Left lung (tissue), 10 donors: Measurements from ENCODE around the gene NT5C1A. TPM values are rescaled to one million over a fixed set of nuclear protein-coding genes. Genes with fewer than 3 reads are reported as not detected.

Source experiments
- ATAC-seq: fragments of 200-7000 bp; cut with Tn5 transposase; one replicate; pipeline ENCODE4 v1.9.1; 2020; ENCODE audit warnings: moderate library complexity
- DNase-seq, 4 donors: peaks; one replicate each; pipeline ENCODE4 v3.0.0-alpha.2; 2013 to 2020
- H3K27ac ChIP-seq, 2 donors: fragments of 200-600 bp; sonication (generic) in 1 of 2; one replicate each; pipeline versions ENCODE4 v1.5.0 to v1.8.0; 2020 to 2021
- H3K27me3 ChIP-seq, 2 donors: fragments of 200-600 bp; sonication (generic) in 1 of 2; one replicate each; pipeline versions ENCODE4 v1.5.0 to v1.8.0; 2020 to 2021
- H3K36me3 ChIP-seq, 2 donors: fragments of 200-600 bp; sonication (generic) in 1 of 2; one replicate each; pipeline versions ENCODE4 v1.5.0 to v1.8.0; 2020 to 2021
- H3K4me1 ChIP-seq, 2 donors: fragments of 200-600 bp; one replicate each; pipeline ENCODE4 v1.8.0; 2021
- H3K4me3 ChIP-seq, 2 donors: fragments of 200-600 bp; sonication (generic) in 1 of 2; one replicate each; pipeline versions ENCODE4 v1.5.0 to v1.8.0; 2020 to 2021; ENCODE audit warnings: mild to moderate bottlenecking in 1 of 2
- H3K9me3 ChIP-seq, 2 donors: fragments of 200-600 bp; sonication (generic) in 1 of 2; one replicate each; pipeline versions ENCODE4 v1.5.0 to v1.8.0; 2020 to 2021
- CTCF ChIP-seq, 2 donors: fragments of 200-600 bp; sonication (generic) in 1 of 2; IDR thresholded peaks; one replicate each; pipeline versions ENCODE4 v1.5.0 to v1.8.0; 2021; ENCODE audit warnings: antibody characterized with exemption in 2 of 2
- intact Hi-C, 2 donors: fragments of 100-400 bp; cut with DNase I; formaldehyde crosslinking; loops; one replicate each; pipeline versions ENCODE4 v1.11.2 to v1.14.2; 2022
- polyA plus RNA-seq, 6 donors: library from polyadenylated mRNA; unstranded; fragments of 120-200 nt; gene quantifications; one replicate each; pipeline ENCODE4 v1.2.1, GENCODE V29; 2013; ENCODE audit not compliant: insufficient read length in 6 of 6
- total RNA-seq, 2 donors: library from RNA; stranded (reverse); fragmentation: NEBNext Ultra II Directional; extraction: Animal tissue kit (Norgen Biotek cat#: 25700); gene quantifications; one replicate each; pipeline ENCODE4 v1.2.1, GENCODE V29; 2021
- donor health status: DM: no; HTN: yes; CAD: no.
- donor health status: DM: no; HTN: no; CAD: no.

Gene NT5C1A
- total and polyA plus RNA-seq, 8 donors: 0.21 to 8.9 (median 0.24) TPM; not detected in 3

- Histone ChIP-seq H3K27ac (no peak overlapping the region), H3K27me3 (peaks cover 0 to 26% of the 10 kb centered on the region in 2 donors), H3K4me3 (no peak overlapping the region), H3K36me3 (no peaks in the 10 kb centered on the region), H3K4me1 (peaks cover 0 to 18% of the 10 kb centered on the region in 2 donors), H3K9me3 (no peaks in the 10 kb centered on the region)
- no peak for TF ChIP-seq CTCF (IDR thresholded peaks at IDR 0.05)
- ATAC-seq (peak; percentile 56), DNase-seq (peak in 2 of 4 donors; percentile 54 to 79)
- intact Hi-C loops: no loop called here
Measured at GRCh38 chr1:39701049-39701439, 29.1 kb upstream of the NT5C1A start.

GRCh38 chr1:39700348-39700747, 28.4 kb upstream of the NT5C1A start:
- no peak for DNase-seq
- H3K27ac ChIP-seq: no peak overlapping the region
- H3K4me3 ChIP-seq: no peak overlapping the region
- H3K27me3 ChIP-seq: peaks cover 0 to 33% of the 10 kb centered on the region in 2 donors
- no peaks in the 10 kb centered on the region for H3K36me3 ChIP-seq
- peaks cover 0 to 18% of the 10 kb centered on the region in 2 donors for H3K4me1 ChIP-seq
- intact Hi-C loops: no loop called here
- no peaks in the 10 kb centered on the region for H3K9me3 ChIP-seq
- no peak for TF ChIP-seq CTCF (IDR thresholded peaks at IDR 0.05)
- ATAC-seq: no peak

GRCh38 chr1:39699419-39699818, 27.5 kb upstream of the NT5C1A start:
- ATAC-seq (no peak), DNase-seq (no peak)
- H3K4me1 ChIP-seq: peaks cover 0 to 18% of the 10 kb centered on the region in 2 donors
- H3K36me3 ChIP-seq: no peaks in the 10 kb centered on the region
- intact Hi-C loops: no loop called here
- TF ChIP-seq CTCF (IDR thresholded peaks at IDR 0.05): no peak
- H3K4me3 ChIP-seq: no peak overlapping the region
- peaks cover 0 to 42% of the 10 kb centered on the region in 2 donors for H3K27me3 ChIP-seq
- H3K27ac ChIP-seq: no peak overlapping the region
- no peaks in the 10 kb centered on the region for H3K9me3 ChIP-seq

- no peak overlapping the region for H3K27ac ChIP-seq
Measured at GRCh38 chr1:39698568-39698967, 26.7 kb upstream of the NT5C1A start.

GRCh38 chr1:39696448-39696847, 24.5 kb upstream of the NT5C1A start:
- no peak for DNase-seq
- H3K9me3 ChIP-seq: no peaks in the 10 kb centered on the region
- H3K4me1 ChIP-seq: peaks cover 7 to 23% of the 10 kb centered on the region in 2 donors
- no peak for ATAC-seq
- H3K27ac ChIP-seq: no peak overlapping the region
- no peaks in the 10 kb centered on the region for H3K36me3 ChIP-seq
- H3K4me3 ChIP-seq: no peak overlapping the region
- intact Hi-C loops: no loop called here
- TF ChIP-seq CTCF (IDR thresholded peaks at IDR 0.05): no peak
- H3K27me3 ChIP-seq: peaks cover 13 to 72% of the 10 kb centered on the region in 2 donors

More at GRCh38 chr1:39698568-39698967, 26.7 kb upstream of the NT5C1A start:
- H3K36me3 ChIP-seq: no peaks in the 10 kb centered on the region
- peaks cover 0 to 51% of the 10 kb centered on the region in 2 donors for H3K27me3 ChIP-seq
- intact Hi-C loops: no loop called here
- DNase-seq: no peak
- no peak for TF ChIP-seq CTCF (IDR thresholded peaks at IDR 0.05)
- no peaks in the 10 kb centered on the region for H3K9me3 ChIP-seq
- no peak overlapping the region for H3K4me3 ChIP-seq
- ATAC-seq: no peak
- H3K4me1 ChIP-seq: peaks cover 0 to 18% of the 10 kb centered on the region in 2 donors
